Hypothalamus (tissue), 51 donors: ENCODE results near the gene NDUFA8.

Experiments
- DNase-seq, 51 donors: peaks; one replicate each; lab custom pipeline; 2025; lab: John Stamatoyannopoulos, UW

NDUFA8 gene

DNA sequence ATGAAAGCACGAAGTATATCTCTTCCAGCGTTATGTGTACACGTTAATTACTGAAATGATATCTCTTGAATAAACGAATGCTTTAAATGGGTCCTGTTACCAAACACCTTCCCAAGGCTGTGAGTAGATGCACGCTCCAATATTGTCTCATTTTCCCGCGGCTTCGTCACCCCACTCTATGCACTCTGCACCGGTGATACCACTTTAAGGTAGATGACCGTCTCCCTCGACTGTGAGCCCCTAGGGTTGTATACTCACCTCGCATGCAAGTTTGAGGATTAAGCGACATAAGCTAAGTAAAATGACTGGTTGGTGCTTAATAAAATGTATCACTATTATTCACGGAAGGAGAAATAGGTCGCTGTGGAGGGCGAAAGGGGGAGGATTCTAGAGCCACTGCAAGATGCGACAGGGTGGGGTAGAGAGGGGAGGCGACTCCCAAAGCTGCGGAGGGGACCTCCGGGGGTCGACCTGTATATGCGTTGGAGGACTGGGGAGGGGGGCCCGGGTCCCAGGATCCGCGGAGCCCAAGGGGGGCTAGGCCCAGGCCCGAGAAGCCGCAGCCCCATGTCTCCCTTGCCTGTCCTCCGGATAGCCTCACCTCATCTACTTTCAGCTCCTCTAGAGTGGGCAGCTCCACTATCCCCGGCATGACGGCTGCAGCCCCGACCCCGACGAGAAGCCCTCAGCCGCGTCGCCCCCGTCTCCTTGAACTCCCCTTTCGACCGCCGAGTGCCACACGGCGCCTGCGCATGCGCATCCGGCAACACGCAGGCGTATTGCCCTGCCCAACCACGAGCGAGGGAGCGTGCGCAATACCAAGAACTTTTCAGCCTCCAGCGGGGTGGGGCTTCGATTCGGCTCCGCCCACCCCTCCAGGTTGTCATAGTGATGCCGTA, at the start of gene NDUFA8, which contains the start of gene MORN5:
Gene NDUFA8 (minus strand): TSS at position 754 of the 899 bp plus-strand sequence. CDS start 102 bp downstream, at position 652.
Gene MORN5 (plus strand): TSS at position 883 of the 899 bp plus-strand sequence. CDS start 65 bp downstream, outside the sequence.
- peak; percentile 61 to 95 (median 87) for DNase-seq

DNA sequence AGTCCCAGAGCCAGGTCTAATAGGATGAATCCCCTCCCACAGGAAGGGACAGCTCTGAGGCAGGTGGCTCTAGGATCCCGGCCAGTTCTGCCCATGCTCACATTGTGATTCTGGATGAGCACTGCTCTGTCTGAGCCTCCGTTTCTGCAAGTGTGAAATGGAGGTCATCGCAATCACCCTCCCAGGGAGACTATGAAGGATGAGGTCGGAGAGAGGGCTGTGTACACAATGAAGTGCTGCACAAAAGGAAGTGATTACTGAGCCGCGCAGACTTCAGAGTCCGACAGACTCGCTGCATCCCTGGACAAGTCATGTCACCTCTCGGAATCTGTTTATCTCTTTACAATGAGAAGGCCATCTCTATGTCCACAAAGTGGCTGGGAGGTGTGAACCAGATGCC, 47.5 kb upstream of the NDUFA8 start:
- no peak for DNase-seq

DNA sequence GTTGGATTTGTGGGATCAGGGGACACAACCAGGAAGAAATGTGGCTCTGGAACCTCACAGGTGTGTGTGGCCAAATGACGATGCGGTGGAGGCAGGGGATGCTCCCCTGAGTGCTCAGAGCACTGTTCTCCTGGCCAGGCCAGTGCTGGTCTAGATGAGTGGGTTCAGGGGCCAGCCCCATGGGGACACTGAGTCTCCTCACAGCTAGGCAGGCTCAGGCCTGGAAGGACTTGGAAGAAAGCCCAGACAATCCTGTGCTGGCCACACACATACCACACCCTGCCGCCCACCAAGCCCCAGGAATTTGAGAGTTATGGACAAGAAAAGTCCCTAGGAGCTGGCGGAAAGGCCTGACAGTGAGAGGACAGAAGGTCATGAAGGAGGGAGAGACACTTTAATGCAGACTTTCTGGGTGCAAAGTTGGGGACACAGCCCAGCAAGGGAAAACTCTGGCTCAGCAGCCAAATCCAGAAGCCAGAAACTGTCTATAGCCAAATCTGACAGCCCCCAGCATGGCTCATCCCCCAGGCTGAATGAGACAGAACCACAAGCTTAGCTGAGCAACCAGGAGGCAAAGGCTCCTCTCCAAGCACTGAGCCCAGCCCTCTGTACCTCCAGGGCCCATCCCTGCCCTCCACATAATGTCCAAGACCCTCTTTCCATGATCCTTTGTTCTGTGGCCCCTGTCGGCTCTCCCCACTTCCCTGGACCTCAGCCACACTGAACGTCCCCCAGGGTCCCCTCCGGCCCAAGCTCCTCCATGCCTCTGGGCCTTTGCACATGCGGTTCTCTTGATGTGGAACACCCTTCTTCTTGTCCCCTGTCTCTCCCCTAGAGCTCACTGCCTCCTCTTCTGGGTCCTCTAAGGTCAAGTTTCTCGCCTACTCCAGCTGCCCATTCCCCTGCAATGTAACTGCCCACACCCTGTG, 46.8 kb upstream of the NDUFA8 start:
- DNase-seq, result no peak

DNA sequence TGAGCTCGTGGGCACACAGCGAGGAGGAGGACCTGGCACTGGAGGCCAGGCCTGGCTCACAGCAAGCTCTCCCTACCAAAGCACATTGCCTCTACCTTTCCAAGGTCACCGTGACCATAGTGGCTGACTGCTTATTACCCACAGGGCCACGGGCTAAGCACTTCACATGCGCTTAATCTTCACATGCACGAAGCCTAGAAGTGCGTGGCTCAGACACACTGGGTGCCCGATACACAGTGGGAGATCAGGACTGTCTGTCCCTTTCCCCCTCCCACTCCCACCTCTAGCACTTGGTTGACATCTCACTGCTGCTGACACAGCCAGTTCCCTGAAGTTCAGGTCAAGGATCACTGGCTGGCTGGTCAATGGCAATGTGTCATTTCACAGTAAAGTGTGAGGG, 45.6 kb upstream of the NDUFA8 start:
- DNase-seq, result no peak

DNA sequence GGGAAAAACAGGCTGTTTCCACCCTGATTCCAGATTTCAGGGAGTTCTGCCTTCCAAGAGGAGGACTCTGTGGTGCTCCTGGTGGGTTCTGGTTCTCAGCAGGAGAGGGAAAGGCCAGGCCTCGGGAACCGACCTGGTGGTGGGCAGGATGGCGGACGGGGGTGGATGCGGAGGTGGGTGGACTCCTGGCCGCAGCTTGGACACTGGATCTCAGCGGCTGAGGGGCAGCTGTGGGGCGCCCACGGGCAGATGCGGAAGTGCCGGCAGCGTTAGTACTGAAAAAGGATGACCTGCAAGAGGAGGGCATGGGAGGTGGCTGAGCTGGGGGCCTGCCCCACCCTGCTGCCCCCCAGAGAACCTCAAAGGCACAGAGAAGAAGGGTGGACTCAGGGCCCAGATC, 44.9 kb upstream of the NDUFA8 start:
- no peak for DNase-seq

DNA sequence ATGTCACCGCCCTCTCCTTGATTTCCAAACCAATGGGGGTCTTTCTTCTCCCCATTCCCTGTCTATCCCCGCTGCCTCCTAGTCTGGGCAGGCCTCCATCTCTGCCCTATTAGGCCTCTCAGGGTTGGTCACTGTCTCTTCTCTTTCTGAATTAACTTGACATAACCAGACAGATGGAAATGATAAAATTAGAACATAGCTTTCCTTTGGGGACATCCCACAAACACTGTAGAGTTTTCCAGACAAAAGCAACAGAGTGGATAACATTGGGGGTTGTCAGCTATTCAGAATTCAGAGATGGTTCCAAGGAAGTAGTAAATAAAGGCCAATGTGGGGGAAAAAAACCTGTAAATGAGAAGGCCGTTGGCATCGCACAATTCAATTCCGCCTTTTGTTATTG, 44.5 kb upstream of the NDUFA8 start:
- DNase-seq, result no peak

DNA sequence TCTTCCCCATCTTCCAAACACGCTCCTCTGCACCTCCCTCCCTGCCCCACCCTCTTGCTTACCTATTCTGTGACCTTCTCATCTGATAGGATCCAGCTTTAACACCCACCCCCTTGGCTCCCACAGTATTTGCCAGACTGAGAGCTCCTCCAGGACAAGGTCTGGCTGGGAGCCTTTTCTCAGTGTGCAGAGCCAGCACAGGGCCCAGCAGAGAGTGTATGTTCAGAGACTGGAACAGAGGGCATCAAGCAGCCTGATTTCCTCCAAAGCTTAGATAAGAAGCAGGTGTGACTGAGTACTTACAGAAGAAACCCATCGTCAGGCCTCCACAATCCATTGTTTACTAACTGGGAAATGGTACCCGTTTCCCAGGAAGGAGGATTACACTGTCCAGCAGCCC, 42.5 kb upstream of the NDUFA8 start:
- DNase-seq, result no peak

DNA sequence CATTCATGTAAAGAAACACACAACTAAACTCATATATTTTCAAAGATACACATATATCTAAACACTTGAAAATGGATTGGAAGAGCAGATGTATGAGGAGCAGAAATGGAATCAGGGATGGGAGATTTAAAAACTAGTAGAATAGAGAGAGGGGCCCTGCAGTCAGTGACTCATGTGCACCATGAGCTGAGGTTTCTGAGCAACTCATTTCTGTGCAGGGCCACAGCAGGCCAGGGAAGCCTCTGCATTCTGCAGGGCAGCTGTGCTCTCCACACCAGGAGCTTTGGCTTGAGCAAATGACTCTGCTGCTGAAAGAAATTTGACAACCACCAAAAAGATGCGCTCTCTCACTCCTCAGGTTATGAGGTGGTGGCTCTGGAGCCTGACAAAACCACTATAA, 42.1 kb upstream of the NDUFA8 start:
- DNase-seq, result no peak

DNA sequence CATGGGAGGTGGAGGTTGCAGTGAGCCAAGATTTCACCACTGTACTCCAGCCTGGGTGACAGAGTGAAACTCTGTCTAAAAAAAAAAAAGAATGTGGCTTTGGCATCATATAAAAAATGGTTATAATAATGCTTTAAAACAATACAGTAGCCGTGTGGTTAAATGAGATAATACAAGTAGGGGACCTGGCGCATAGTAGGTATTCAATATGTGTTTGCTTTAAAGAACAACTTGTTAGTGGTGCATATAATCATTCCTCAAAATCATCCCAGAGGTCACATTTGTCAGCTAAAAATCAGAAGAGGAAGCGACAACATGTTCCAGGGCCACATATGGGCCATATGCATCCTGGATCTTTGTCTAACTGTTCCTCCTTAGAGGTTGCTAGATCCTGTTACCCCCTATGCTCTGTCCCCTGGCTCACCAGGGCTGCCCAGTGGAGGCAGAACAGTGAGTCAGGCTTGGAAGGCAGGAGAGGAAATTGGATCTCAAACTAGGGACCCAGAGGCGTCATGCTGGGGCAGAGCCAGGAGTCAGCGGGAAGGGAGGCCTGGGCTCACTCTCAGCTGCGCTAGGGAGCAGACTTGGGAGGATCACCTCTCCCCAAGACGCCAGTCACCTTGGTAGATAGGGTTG, 41.5 kb upstream of the NDUFA8 start:
- DNase-seq, result no peak

DNA sequence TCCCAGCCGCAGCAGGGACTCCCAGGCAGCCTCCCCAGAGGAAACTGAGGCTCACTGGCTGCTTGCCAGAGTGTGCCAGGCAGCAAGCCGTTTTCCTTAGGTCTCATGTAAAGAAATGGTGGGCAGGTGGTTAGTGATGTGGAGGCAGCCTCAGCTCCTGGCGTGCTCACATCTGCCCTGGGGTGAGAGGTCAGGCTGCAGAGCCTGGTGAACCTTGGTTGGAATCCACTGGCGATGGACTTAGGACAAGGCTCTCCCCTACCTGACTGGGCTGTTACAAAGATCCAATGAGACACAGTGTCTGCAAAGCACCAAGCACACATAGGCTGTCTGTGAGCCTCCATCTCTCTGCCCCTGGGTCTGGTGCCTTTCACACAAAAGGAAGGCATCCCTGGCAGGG, 38.3 kb upstream of the NDUFA8 start:
- no peak for DNase-seq

DNA sequence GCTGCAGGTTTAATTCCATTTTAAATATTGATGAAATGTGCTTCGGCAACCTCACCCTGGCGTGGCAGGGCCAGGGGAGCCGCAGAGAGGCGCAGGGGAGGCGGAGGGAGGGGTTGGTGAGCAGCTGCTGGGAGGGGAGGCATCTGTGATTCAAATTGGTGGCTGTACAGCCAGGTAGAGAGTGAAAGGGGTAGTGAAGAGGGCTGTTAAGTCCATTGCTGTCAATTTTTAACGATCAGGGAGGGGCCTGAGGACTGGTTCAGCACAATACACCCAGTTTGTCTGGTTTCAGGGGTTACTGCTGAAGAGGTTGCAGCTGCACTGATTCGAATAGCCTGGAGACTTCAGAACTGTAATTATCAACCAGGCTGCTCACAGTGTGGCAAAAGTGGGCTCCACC, 37.8 kb upstream of the NDUFA8 start:
- no peak for DNase-seq

DNA sequence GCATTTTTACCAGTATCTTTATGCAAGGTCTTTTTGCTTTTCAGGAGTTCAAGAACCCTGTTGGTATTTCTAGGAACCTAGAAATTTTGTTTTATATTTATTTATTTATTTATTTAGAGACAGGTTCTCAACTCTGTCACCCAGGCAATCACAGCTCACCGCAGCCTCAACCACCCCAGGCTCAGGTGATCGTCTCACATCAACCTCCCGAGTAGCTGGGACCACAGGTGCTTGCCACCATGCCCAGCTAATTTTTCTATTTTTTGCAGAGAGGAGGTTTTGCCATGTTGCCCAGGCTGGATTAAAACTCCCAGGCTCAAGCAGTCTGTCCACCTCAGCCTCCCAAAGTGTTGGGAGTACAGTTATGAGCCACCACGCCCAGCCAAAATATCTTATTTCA, 36.3 kb upstream of the NDUFA8 start:
- no peak for DNase-seq

DNA sequence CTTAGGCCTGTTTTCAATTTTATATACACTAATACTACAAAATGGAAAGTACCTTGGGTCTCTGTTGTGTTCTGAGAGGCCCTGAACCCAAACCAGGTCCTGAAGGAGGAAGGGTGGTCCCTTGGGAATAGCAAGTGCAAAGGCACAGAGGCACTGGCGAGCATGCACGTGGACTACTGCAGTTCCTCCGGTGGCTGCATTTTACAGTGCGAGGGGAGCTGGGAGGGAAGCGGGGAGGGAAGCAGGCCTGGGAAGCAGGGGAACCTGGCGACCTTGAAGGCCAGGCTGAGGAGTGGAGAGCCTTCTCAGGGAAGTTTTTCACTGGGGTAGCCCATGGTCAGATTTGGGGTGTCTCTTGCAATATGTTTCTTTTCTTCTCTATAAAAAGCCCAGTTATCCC, 34.1 kb upstream of the NDUFA8 start:
- no peak for DNase-seq

DNA sequence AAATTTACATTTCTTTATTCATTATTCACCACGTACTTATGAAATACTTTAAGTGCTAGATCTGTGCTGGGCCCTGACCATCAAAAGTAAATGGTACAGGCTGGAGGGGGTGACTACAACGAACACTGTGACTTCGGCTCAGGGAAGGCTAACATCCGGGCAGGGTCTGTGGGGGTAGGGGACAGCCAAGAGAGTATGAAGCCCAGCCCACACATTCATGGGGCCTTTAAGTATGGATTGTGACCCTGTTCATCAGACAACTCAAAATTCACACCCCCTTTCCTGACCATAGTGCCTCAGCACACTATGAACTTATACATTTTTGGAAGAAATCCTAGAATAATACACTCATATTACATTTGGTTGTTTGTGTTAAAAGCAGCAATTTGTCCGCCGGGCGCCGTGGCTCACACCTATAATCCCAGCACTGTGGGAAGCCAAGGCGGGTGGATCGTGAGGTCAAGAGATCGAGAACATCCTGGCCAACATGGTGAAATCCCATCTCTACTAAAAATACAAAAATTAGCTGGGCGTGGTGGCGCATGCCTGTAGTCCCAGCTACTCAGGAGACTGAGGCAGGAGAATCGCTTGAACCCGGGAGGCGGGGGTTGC, 33.4 kb upstream of the NDUFA8 start:
- no peak for DNase-seq

DNA sequence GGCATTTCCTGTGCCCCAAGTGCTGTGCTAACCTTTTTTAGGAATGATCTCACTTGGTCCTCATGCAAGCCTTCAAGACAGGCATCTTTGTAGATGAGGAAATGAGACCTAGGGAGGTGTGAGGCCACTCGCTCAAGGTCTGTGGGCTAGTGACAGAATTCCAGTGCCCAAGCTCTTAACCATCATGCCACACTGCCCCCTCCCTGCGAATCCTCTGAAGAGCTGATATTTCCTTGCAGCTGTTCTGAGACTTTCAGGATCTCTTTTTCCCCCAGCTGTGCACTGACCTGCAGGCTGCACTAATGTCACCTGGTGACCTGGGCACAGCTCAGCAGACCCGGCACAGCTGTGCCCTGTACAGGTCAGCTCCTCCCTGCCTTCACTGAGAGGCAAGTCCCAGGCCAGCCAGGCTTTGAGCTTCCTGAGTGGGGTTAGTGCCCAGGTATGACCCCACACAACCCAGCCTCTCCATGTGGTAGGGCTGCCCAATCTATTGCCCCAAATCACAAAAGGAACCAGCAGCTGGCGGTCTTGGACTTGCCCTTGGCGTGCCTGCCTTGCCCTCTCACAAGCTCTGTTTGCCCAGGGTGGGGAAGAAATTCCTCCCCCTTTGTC, 32.8 kb upstream of the NDUFA8 start:
- no peak for DNase-seq

DNA sequence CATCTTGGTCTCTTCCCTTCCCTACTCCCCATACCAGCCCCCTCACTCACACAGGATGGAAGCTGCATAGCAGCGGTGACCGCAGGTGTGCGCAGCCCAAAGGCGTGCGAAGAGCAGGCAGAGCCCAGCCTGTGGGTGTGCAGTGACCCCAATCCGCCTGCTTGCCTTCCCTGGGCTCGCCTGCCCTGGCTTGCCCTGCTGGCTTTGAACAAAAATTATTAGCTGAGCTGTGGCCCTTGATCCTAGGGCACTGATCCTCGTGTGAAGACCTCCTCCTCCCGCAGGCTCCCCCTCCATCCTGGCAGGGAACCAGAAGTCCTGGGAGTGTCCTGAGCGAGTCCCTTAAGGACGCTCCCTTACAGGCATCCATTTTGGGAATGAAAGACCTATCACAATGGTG, 32.0 kb upstream of the NDUFA8 start:
- DNase-seq, result no peak

DNA sequence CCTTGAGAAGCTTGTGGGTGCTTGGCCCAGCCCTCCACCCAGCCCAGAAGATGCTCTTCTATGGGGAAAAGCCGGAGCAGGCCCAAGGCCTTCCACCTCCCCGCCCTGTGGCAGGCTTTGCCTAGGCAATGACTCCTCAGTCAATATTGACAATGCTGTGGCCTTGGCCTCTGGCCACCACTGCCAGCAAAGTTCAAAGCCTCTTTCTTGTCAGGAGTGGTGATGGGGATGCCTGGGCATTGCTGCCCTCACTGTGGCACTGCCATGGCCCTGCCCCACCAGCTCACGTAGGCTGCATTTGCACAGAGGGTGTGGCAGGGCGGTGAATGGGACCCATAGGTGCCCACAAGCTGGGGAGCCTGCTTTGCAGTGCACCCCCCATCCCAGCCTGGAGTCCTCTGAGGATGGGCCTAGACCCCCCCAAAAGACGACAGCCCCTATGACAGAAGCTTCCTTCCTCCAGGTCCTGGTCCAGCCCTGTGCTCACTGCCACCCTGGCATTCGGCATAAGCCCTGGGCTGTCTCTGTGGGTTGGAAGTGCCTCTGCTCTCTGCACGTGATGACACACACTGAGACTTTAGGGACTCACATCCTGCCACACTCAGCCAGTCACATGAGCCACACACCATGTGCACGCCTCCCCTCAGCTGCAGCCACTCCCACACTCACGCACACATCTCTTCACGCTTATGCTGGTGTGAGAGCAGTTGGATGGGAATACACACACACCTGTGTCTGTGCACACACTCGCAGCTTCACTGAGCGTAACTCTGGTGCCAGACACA, 31.2 kb upstream of the NDUFA8 start:
- peak in 11 of 51 donors; percentile 2 to 37 (median 13) for DNase-seq

DNA sequence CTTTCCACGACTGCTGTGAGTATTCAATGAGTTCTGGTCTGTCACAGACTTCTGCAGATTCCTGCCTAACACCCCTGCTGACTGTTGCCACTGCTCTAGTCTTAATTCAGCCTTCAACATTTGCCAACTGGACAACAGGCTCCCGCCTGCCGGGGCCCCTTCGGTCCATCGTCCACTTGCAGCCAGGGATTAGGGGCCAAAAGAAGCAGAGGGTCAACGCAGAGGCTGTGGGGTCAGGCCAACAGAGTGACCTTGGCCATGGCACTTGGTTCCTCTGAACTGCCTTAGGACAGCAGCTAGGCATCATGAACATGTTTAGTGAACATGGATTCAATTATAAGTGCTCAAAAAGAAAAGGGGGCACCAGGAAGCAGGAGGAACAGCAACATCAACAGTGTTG, 28.8 kb upstream of the NDUFA8 start:
- DNase-seq, result no peak

DNA sequence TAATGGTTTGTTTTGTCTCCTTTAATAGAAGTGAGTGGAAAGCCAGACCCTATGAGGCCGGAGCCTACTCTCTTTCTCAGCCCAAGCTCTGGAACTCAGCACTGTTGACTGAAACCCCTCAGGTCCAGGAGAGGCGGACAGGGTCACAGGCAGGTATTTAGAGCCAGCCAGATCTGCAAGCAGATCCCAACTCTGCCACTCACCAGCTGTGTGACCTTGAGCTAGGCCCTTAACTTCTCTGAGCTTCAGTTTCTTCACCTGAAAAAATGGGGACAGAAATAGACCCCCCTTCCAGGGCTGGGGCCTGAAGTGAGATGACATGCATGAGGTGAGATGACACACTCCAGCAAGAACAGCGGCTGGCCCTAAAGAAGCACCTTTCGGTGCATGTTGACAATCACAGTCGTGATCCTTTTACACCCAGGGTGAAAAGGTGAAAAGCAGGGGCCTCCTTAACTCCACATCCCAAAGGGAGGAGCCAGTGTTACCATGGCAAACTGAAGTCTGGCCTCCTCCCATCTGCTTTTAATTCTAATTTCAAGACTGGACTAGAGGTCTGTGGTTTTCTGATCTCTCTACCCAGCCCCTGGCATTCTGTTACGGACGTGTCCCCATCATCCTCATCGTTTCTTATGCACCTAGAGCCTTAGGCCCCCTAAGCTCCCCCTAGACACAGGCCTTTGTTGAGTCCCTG, 27.3 kb upstream of the NDUFA8 start:
- DNase-seq, result no peak
